Osteoblast (primary cell): ENCODE results near the gene CUX1. TPM values are rescaled to one million over a fixed set of nuclear protein-coding genes. Genes with fewer than 3 reads are reported as not detected.

ENCODE experiments used
- DNase-seq: peaks from one replicate; pipeline ENCODE4 v3.0.0; 2011; ENCODE audit warnings: low spot score, mixed read lengths; ENCODE audit not compliant: insufficient read length; ENCODE audit errors: missing footprints
- H2AFZ ChIP-seq: 2 replicates; pipeline ENCODE4 v1.6.0; 2011; ENCODE audit warnings: mild to moderate bottlenecking, low read length
- H3K27ac ChIP-seq: 2 replicates; pipeline ENCODE4 v1.5.1; 2011; ENCODE audit warnings: mild to moderate bottlenecking, low read depth, low read length, moderate library complexity
- H3K27me3 ChIP-seq: 2 replicates; pipeline ENCODE4 v1.6.0; 2012; ENCODE audit warnings: mild to moderate bottlenecking, control low read depth, inconsistent platforms, low read length, moderate library complexity; ENCODE audit not compliant: insufficient read depth
- H3K36me3 ChIP-seq: 2 replicates; pipeline ENCODE4 v1.5.1; 2011; ENCODE audit warnings: mild to moderate bottlenecking, low read length, control low read depth, moderate library complexity; ENCODE audit not compliant: insufficient read depth
- H3K4me1 ChIP-seq: 2 replicates; pipeline ENCODE4 v1.5.1; 2011; ENCODE audit warnings: mild to moderate bottlenecking, low read length, control low read depth, moderate library complexity; ENCODE audit not compliant: insufficient read depth
- H3K4me2 ChIP-seq: 2 replicates; pipeline ENCODE4 v1.6.0; 2011; ENCODE audit warnings: mild to moderate bottlenecking, low read length; ENCODE audit not compliant: insufficient read depth
- H3K4me3 ChIP-seq: fragments of 200-600 bp; sonication (generic); 3 replicates; pipeline ENCODE4 v1.5.1; 2012; ENCODE audit warnings: mild to moderate bottlenecking, low read length, inconsistent platforms; ENCODE audit not compliant: insufficient read depth
- H3K79me2 ChIP-seq: 2 replicates; pipeline ENCODE4 v1.6.0; 2012; ENCODE audit warnings: mild to moderate bottlenecking, low read length, control low read depth, inconsistent platforms; ENCODE audit not compliant: insufficient read depth
- H3K9me3 ChIP-seq: 2 replicates; pipeline ENCODE4 v1.5.1; 2011; ENCODE audit warnings: low read depth, low read length, control low read depth
- H4K20me1 ChIP-seq: 2 replicates; pipeline ENCODE4 v1.6.0; 2012; ENCODE audit warnings: mild to moderate bottlenecking, low read length, control low read depth; ENCODE audit not compliant: insufficient read depth
- total RNA-seq: library from RNA; depleted of rRNA; stranded (reverse); fragments of >200 nt; gene quantifications from 2 replicates; pipeline ENCODE4 v1.2.3, GENCODE V29; 2012
- TF ChIP-seq, protein P1 (sequence below): IDR thresholded peaks from 2 replicates; pipeline ENCODE4 v1.5.1; 2011; ENCODE audit warnings: mild to moderate bottlenecking, low read depth, low read length, moderate library complexity; ENCODE audit errors: extremely low read depth

Gene CUX1
- total RNA-seq, 1 donor, result 41.6 TPM

DNA sequence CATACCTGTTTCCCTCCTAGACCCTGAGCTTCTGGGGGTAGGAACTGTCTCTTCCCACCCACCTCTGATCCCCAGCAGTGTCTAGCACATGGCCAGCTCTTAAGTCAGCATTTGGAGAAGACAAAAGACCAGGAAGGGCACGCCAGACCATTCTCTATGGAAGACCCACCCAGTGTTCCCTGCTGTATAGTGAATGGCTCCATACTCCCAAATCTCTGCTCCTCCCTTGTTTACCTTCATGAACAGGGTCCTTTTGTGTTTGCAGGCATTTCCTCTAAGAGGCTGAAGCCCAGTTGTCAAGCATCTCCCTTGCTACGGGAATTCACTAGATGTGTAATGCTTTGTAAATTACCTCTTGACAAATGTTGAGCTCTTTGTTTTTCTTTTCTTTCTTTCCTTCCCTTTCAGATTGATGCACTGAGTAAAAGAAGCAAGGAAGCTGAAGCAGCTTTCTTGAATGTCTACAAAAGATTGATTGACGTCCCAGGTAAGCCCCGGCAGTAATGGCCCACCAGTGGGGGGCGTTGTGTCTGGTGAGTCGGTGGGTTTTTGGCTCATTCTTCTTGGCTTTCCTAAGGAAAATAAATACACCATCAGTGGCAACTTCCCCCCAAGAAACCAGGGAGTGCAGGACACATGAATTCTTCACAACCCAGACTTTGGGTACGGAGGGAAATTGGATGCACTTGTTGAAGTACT is 252.7 kb downstream of the CUX1 start:
- no peak overlapping the region for H2AFZ ChIP-seq
- no peaks in the 10 kb centered on the region for H3K79me2 ChIP-seq
- no peak for DNase-seq
- peaks cover 2% of the 10 kb centered on the region for H3K9me3 ChIP-seq
- H3K27ac ChIP-seq, result no peak overlapping the region
- H3K36me3 ChIP-seq, result peaks cover 9% of the 10 kb centered on the region
- H3K4me3 ChIP-seq, result no peak overlapping the region
- H4K20me1 ChIP-seq, result peaks cover 11% of the 10 kb centered on the region
- TF ChIP-seq, protein P1, sequence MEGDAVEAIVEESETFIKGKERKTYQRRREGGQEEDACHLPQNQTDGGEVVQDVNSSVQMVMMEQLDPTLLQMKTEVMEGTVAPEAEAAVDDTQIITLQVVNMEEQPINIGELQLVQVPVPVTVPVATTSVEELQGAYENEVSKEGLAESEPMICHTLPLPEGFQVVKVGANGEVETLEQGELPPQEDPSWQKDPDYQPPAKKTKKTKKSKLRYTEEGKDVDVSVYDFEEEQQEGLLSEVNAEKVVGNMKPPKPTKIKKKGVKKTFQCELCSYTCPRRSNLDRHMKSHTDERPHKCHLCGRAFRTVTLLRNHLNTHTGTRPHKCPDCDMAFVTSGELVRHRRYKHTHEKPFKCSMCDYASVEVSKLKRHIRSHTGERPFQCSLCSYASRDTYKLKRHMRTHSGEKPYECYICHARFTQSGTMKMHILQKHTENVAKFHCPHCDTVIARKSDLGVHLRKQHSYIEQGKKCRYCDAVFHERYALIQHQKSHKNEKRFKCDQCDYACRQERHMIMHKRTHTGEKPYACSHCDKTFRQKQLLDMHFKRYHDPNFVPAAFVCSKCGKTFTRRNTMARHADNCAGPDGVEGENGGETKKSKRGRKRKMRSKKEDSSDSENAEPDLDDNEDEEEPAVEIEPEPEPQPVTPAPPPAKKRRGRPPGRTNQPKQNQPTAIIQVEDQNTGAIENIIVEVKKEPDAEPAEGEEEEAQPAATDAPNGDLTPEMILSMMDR, result no peak
- no peak overlapping the region for H3K4me2 ChIP-seq
- no peaks in the 10 kb centered on the region for H3K27me3 ChIP-seq
- H3K4me1 ChIP-seq, result peaks cover 8% of the 10 kb centered on the region

DNA sequence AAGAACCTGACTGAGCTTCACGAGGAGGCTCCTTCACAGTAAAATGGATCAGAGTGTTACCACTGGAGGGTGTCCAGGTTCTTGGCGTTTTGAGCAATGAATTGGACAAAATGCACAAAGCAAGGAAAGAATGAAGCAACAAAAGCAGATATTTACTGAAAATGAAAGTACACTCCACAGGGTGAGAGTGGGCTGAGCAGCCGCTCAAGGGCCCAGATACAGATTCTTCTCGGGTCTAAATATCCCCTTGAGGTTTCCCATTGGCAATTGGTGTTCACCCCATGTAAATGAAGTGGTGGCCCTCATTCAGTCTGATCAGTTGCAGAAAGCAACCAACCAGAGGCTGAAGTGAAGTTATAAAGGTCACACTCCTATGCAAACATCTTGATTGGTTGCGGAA is 254.6 kb downstream of the CUX1 start:
- no peak for DNase-seq
- peaks cover 11% of the 10 kb centered on the region for H4K20me1 ChIP-seq
- TF ChIP-seq, protein P1, result no peak
- H3K4me1 ChIP-seq, result peaks cover 8% of the 10 kb centered on the region
- no peaks in the 10 kb centered on the region for H3K79me2 ChIP-seq
- H3K27ac ChIP-seq, result no peak overlapping the region
- peaks cover 9% of the 10 kb centered on the region for H3K36me3 ChIP-seq
- no peak overlapping the region for H2AFZ ChIP-seq
- no peak overlapping the region for H3K4me3 ChIP-seq
- no peak overlapping the region for H3K4me2 ChIP-seq
- no peaks in the 10 kb centered on the region for H3K27me3 ChIP-seq
- H3K9me3 ChIP-seq, result peaks cover 2% of the 10 kb centered on the region

DNA sequence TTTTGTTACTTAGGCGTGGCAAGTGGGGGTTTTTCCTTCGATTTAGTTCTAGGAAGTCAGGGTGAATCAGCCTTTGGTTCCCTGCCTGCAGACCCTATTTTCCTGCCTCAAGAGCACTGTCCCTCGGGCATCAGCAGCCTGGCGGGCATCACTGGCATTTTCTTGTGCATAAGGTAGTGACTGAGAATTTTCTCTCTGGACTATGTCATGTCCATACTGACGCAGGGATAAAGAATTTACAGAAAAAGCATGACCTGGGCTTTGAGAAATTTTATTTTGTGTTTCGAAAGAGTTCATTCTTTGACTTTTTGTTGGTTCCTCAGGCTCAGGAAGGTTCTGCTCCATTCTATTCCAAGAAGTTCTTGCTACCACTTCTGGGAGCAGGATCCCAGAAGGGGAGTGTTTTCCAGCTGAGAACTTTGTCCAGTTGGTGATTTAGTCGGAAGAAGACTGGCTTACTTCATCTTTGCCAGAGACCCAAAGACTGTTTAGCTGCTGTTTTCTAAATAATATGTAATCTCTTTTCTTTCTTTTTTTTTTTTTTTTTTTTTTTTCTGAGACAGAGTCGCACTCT is 255.3 kb downstream of the CUX1 start:
- TF ChIP-seq, protein P1, result no peak
- no peaks in the 10 kb centered on the region for H3K27me3 ChIP-seq
- H4K20me1 ChIP-seq, result peaks cover 11% of the 10 kb centered on the region
- H3K79me2 ChIP-seq, result no peaks in the 10 kb centered on the region
- no peak overlapping the region for H3K4me2 ChIP-seq
- no peak overlapping the region for H2AFZ ChIP-seq
- peaks cover 2% of the 10 kb centered on the region for H3K9me3 ChIP-seq
- no peak for DNase-seq
- H3K36me3 ChIP-seq, result peaks cover 9% of the 10 kb centered on the region
- H3K27ac ChIP-seq, result peak overlapping the region; percentile 50
- no peak overlapping the region for H3K4me3 ChIP-seq
- H3K4me1 ChIP-seq, result peaks cover 8% of the 10 kb centered on the region
